GM12878 (cell line): Measurements from ENCODE around the gene CDC37. TPM values are rescaled to one million over a fixed set of nuclear protein-coding genes. Genes with fewer than 3 reads are reported as not detected.

Experiments
- ATF7 ChIP-seq: fragments of 450-650 bp; IDR thresholded peaks from 2 replicates; pipeline ENCODE4 v1.6.1; 2016; ENCODE audit warnings: low read depth, mild to moderate bottlenecking
- BCL11A ChIP-seq: IDR thresholded peaks from 2 replicates; pipeline ENCODE4 v1.6.1; 2011; ENCODE audit warnings: low read depth, low read length
- CBX5 ChIP-seq: sonication (generic); IDR thresholded peaks from 2 replicates; pipeline ENCODE4 v1.6.1; 2016; ENCODE audit warnings: low read depth, moderate library complexity, mild to moderate bottlenecking, inconsistent platforms
- CHD1 ChIP-seq: IDR thresholded peaks from 2 replicates; pipeline ENCODE4 v1.6.1; 2012; ENCODE audit warnings: low read depth, low read length, improper control_type of control experiment
- EGR1 ChIP-seq, 2 experiments: IDR thresholded peaks; 1 replicate in 1 of 2; 2 replicates in 1 of 2; pipeline ENCODE4 v1.6.1; 2011 to 2012; ENCODE audit warnings: low read depth in 2 of 2, low read length in 2 of 2, borderline replicate concordance in 1 of 2, mild to moderate bottlenecking in 1 of 2, moderate library complexity in 1 of 2
- GATAD2B ChIP-seq: fragments of 450-650 bp; conservative IDR thresholded peaks from 2 replicates; pipeline ENCODE4 v1.6.1; 2017; ENCODE audit warnings: low read depth, mild to moderate bottlenecking, moderate library complexity
- HCFC1 ChIP-seq: fragments of 150-350 bp; IDR thresholded peaks from 2 replicates; pipeline ENCODE4 v1.6.1; 2014; ENCODE audit warnings: low read length
- HDGF ChIP-seq: fragments of 450-650 bp; IDR thresholded peaks from 2 replicates; pipeline ENCODE4 v1.6.1; 2016; ENCODE audit warnings: antibody characterized with exemption
- IKZF1 ChIP-seq: fragments of 450-650 bp; conservative IDR thresholded peaks from 2 replicates; pipeline ENCODE4 v1.6.1; 2017; ENCODE audit warnings: antibody characterized with exemption, mild to moderate bottlenecking
- IKZF2 ChIP-seq, 2 experiments: fragments of 450-650 bp; IDR thresholded peaks; 2 replicates each; pipeline ENCODE4 v1.6.1; 2017; ENCODE audit warnings: mild to moderate bottlenecking in 2 of 2, moderate library complexity in 2 of 2
- LARP7 ChIP-seq: fragments of 450-650 bp; IDR thresholded peaks from 2 replicates; pipeline ENCODE4 v1.6.1; 2017; ENCODE audit warnings: mild to moderate bottlenecking
- NBN ChIP-seq: fragments of 450-650 bp; IDR thresholded peaks from 2 replicates; pipeline ENCODE4 v1.6.1; 2016
- RUNX3 ChIP-seq: IDR thresholded peaks from 2 replicates; pipeline ENCODE4 v1.6.1; 2012; ENCODE audit warnings: low read length, inconsistent platforms
- SREBF1 ChIP-seq: IDR thresholded peaks from 2 replicates; pipeline ENCODE4 v1.6.1; 2012; ENCODE audit warnings: mild to moderate bottlenecking, low read length
- SUPT20H ChIP-seq: IDR thresholded peaks from 2 replicates; pipeline ENCODE4 v1.6.1; 2011; ENCODE audit warnings: low read depth, mild to moderate bottlenecking, low read length, moderate library complexity, borderline replicate concordance; ENCODE audit not compliant: control insufficient read depth
- ZNF622 ChIP-seq: fragments of 450-650 bp; IDR thresholded peaks from 2 replicates; pipeline ENCODE4 v1.6.1; 2017; ENCODE audit warnings: mild to moderate bottlenecking, inconsistent platforms
- ZZZ3 ChIP-seq: IDR thresholded peaks from 2 replicates; pipeline ENCODE4 v1.6.1; 2011; ENCODE audit warnings: low read depth; ENCODE audit not compliant: control insufficient read depth, insufficient read length
- polyA plus RNA-seq, 11 experiments: library from polyadenylated mRNA; depleted of rRNA in 4 of 11; unstranded in 6 of 11; stranded (reverse) in 5 of 11; fragments of >200 nt; fragmentation: Nextera tagmentation in 4 of 11; fragmentation: Illumina TruSeq in 1 of 11; extraction: Ambion mirVana in 4 of 11; extraction: Trizol in 1 of 11; gene quantifications; 1 replicate in 1 of 11; 2 replicates in 10 of 11; pipeline versions ENCODE4 v1.2.1 to v1.2.3, GENCODE V29; 2011 to 2016; ENCODE audit warnings: inconsistent platforms in 2 of 11, missing spikeins in 2 of 11, low read depth in 1 of 11
- total RNA-seq, 4 experiments: library from RNA; depleted of rRNA in 3 of 4; stranded (reverse); fragments of >200 nt in 3 of 4; fragmentation: Illumina TruSeq in 1 of 4; extraction: Trizol in 1 of 4; gene quantifications; 2 replicates each; pipeline versions ENCODE4 v1.2.1 to v1.2.3, GENCODE V29; 2013 to 2021
- TF ChIP-seq, protein P1 (sequence below): fragments of 450-650 bp; IDR thresholded peaks from 2 replicates; pipeline ENCODE4 v1.6.1; 2018; ENCODE audit warnings: mild to moderate bottlenecking, low read depth, moderate library complexity; ENCODE audit not compliant: partially characterized antibody
- TF ChIP-seq, protein P2 (sequence below): IDR thresholded peaks from 2 replicates; pipeline ENCODE4 v1.6.1; 2012; ENCODE audit warnings: low read depth, low read length, improper control_type of control experiment
- TF ChIP-seq, protein P3 (sequence below): IDR thresholded peaks from 2 replicates; pipeline ENCODE4 v1.6.1; 2011; ENCODE audit warnings: mild to moderate bottlenecking, low read depth, low read length, moderate library complexity; ENCODE audit not compliant: insufficient replicate concordance
- TF ChIP-seq, protein P4 (sequence below): fragments of 450-650 bp; IDR thresholded peaks from 2 replicates; pipeline ENCODE4 v1.6.1; 2017; ENCODE audit warnings: low read depth, mild to moderate bottlenecking, moderate library complexity
- TF ChIP-seq, protein P5 (sequence below): fragments of 450-650 bp; IDR thresholded peaks from 2 replicates; pipeline ENCODE4 v1.6.1; 2017; ENCODE audit warnings: antibody characterized with exemption, mild to moderate bottlenecking, moderate library complexity

CDC37 gene
- total and polyA plus RNA-seq, 10 of the 15 experiments (the other 5 are each of a cell fraction or from before 2014, with no cell fraction given): 4.7 to 265 (median 176) TPM

DNA sequence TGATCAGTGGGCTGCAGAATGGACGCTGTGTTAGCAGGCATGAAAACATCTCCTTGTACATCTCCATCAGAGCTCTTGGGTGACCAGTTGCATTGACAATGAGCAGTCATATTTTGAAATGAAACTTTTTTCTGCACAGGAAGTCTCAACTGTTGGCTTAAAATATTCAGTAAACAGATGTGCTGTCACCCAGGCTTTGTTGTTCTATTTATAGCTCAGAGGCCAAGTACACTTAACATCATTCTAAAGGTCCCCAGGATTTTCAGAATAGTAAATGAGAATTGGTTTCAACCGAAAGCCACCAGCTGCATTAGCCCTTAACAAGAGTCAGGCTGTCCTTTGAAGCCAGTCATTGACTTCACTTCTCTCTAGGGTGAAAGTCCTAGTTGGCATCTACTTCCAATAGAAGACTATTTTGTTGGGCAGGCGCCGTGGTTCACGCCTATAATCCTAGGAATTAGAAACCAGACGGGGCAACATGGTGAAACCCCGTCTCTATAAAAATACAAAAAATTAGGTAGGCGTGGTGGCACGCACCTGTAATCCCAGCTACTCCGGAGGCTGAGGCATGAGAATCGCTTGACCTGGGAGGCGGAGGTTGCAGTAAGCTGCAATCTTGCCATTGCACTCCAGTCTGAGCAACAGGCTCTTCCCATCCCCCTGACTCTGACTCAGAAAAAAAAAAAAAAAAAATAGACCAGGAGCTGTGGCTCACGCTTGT, 9.1 kb upstream of the CDC37 start (continued):
- TF ChIP-seq NBN (peak; percentile 59; the same call in 1 of the 2 replicates), GATAD2B (peak; percentile 54; the same call in 1 of the 2 replicates), IKZF2 (IDR thresholded peaks at IDR 0.05) (peak; percentile 79 to 81; a peak in 3 of 4 replicates), ZZZ3 (no peak), EGR1 (IDR thresholded peaks at IDR 0.05; ENCODE audit: borderline replicate concordance in 1 of 2, low read depth in 2 of 2, low read length in 2 of 2) (no peak), CHD1 (no peak), BCL11A (peak; percentile 54; the same call in 1 of the 2 replicates), HCFC1 (no peak), CBX5 (0 out of 2 replicates have a peak, but pooled peaks have one; percentile 57), RUNX3 (peak; percentile 70), SREBF1 (no peak), SUPT20H (no peak), ZNF622 (no peak), IKZF1 (peak; percentile 83), LARP7 (no peak), ATF7 (peak; percentile 90), HDGF (no peak)
- TF ChIP-seq, protein P1, sequence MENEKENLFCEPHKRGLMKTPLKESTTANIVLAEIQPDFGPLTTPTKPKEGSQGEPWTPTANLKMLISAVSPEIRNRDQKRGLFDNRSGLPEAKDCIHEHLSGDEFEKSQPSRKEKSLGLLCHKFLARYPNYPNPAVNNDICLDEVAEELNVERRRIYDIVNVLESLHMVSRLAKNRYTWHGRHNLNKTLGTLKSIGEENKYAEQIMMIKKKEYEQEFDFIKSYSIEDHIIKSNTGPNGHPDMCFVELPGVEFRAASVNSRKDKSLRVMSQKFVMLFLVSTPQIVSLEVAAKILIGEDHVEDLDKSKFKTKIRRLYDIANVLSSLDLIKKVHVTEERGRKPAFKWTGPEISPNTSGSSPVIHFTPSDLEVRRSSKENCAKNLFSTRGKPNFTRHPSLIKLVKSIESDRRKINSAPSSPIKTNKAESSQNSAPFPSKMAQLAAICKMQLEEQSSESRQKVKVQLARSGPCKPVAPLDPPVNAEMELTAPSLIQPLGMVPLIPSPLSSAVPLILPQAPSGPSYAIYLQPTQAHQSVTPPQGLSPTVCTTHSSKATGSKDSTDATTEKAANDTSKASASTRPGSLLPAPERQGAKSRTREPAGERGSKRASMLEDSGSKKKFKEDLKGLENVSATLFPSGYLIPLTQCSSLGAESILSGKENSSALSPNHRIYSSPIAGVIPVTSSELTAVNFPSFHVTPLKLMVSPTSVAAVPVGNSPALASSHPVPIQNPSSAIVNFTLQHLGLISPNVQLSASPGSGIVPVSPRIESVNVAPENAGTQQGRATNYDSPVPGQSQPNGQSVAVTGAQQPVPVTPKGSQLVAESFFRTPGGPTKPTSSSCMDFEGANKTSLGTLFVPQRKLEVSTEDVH: no peak
- TF ChIP-seq, protein P2, sequence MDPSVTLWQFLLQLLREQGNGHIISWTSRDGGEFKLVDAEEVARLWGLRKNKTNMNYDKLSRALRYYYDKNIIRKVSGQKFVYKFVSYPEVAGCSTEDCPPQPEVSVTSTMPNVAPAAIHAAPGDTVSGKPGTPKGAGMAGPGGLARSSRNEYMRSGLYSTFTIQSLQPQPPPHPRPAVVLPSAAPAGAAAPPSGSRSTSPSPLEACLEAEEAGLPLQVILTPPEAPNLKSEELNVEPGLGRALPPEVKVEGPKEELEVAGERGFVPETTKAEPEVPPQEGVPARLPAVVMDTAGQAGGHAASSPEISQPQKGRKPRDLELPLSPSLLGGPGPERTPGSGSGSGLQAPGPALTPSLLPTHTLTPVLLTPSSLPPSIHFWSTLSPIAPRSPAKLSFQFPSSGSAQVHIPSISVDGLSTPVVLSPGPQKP: no peak
- TF ChIP-seq, protein P3, sequence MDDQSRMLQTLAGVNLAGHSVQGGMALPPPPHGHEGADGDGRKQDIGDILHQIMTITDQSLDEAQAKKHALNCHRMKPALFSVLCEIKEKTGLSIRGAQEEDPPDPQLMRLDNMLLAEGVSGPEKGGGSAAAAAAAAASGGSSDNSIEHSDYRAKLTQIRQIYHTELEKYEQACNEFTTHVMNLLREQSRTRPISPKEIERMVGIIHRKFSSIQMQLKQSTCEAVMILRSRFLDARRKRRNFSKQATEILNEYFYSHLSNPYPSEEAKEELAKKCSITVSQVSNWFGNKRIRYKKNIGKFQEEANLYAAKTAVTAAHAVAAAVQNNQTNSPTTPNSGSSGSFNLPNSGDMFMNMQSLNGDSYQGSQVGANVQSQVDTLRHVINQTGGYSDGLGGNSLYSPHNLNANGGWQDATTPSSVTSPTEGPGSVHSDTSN: no peak
- TF ChIP-seq, protein P4, sequence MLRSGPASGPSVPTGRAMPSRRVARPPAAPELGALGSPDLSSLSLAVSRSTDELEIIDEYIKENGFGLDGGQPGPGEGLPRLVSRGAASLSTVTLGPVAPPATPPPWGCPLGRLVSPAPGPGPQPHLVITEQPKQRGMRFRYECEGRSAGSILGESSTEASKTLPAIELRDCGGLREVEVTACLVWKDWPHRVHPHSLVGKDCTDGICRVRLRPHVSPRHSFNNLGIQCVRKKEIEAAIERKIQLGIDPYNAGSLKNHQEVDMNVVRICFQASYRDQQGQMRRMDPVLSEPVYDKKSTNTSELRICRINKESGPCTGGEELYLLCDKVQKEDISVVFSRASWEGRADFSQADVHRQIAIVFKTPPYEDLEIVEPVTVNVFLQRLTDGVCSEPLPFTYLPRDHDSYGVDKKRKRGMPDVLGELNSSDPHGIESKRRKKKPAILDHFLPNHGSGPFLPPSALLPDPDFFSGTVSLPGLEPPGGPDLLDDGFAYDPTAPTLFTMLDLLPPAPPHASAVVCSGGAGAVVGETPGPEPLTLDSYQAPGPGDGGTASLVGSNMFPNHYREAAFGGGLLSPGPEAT: peak; percentile 72; the same call in 1 of the 2 replicates
- TF ChIP-seq, protein P5, sequence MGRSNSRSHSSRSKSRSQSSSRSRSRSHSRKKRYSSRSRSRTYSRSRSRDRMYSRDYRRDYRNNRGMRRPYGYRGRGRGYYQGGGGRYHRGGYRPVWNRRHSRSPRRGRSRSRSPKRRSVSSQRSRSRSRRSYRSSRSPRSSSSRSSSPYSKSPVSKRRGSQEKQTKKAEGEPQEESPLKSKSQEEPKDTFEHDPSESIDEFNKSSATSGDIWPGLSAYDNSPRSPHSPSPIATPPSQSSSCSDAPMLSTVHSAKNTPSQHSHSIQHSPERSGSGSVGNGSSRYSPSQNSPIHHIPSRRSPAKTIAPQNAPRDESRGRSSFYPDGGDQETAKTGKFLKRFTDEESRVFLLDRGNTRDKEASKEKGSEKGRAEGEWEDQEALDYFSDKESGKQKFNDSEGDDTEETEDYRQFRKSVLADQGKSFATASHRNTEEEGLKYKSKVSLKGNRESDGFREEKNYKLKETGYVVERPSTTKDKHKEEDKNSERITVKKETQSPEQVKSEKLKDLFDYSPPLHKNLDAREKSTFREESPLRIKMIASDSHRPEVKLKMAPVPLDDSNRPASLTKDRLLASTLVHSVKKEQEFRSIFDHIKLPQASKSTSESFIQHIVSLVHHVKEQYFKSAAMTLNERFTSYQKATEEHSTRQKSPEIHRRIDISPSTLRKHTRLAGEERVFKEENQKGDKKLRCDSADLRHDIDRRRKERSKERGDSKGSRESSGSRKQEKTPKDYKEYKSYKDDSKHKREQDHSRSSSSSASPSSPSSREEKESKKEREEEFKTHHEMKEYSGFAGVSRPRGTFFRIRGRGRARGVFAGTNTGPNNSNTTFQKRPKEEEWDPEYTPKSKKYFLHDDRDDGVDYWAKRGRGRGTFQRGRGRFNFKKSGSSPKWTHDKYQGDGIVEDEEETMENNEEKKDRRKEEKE: no peak
